Smooth muscle cell of the brain vasculature (primary cell): Measurements from ENCODE around the gene UPK2.
"Not testable (repeated sequence)": the region's sequence is repeated elsewhere in the genome, so short reads cannot be mapped to it uniquely, and the experiment has no call there.

Experiments
- DNase-seq: peaks from one replicate; pipeline ENCODE4 v3.0.0-alpha.2; 2012; ENCODE audit warnings: low read depth, low spot score

UPK2 gene

GRCh38 chr11:118938491-118939403 lies 17.4 kb upstream of the UPK2 start:
- DNase-seq, result no peak

- DNase-seq, result no peak
Observed at GRCh38 chr11:118939404-118939915, 16.6 kb upstream of the UPK2 start.

GRCh38 chr11:118939953-118940598 lies 16.0 kb upstream of the UPK2 start:
- no peak for DNase-seq

- DNase-seq, result no peak
Observed at GRCh38 chr11:118947091-118947490, 9.0 kb upstream of the UPK2 start.

- DNase-seq, result no peak
Observed at GRCh38 chr11:118948000-118948399, 8.1 kb upstream of the UPK2 start.

GRCh38 chr11:118953265-118953664 lies 2.8 kb upstream of the UPK2 start:
- DNase-seq, result no peak

- DNase-seq, result not testable (repeated sequence)
Observed at GRCh38 chr11:118953976-118954375, 2.1 kb upstream of the UPK2 start.

GRCh38 chr11:118956847-118957469 lies 860 bp downstream of the UPK2 start:
- DNase-seq, result no peak

GRCh38 chr11:118957549-118957948 lies 1.5 kb downstream of the UPK2 start:
- no peak for DNase-seq

GRCh38 chr11:118957968-118958367 lies 1.9 kb downstream of the UPK2 start:
- DNase-seq, result no peak

- DNase-seq, result no peak
Observed at GRCh38 chr11:118958577-118958976, 2.5 kb downstream of the UPK2 start.

- DNase-seq, result no peak
Observed at GRCh38 chr11:118961189-118961588, 5.1 kb downstream of the UPK2 start.

- DNase-seq, result no peak
Observed at GRCh38 chr11:118961591-118961990, 5.5 kb downstream of the UPK2 start.

- not testable (repeated sequence) for DNase-seq
Observed at GRCh38 chr11:118969508-118969907, 13.4 kb downstream of the UPK2 start.

GRCh38 chr11:118971646-118972045 lies 15.5 kb downstream of the UPK2 start, which contains the start of gene FOXR1:
TSS of gene FOXR1 (plus strand) at chr11:118971761. CDS start at chr11:118971932, 171 bp downstream.
- DNase-seq, result no peak

- no peak for DNase-seq
Observed at GRCh38 chr11:118973985-118974384, 17.9 kb downstream of the UPK2 start.

GRCh38 chr11:118975771-118976709 lies 19.9 kb downstream of the UPK2 start:
- DNase-seq, result no peak

- no peak for DNase-seq
Observed at GRCh38 chr11:118979434-118979833, 23.3 kb downstream of the UPK2 start.

- no peak for DNase-seq
Observed at GRCh38 chr11:118980191-118980881, 24.2 kb downstream of the UPK2 start.

- not testable (repeated sequence) for DNase-seq
Observed at GRCh38 chr11:118984337-118984736, 28.2 kb downstream of the UPK2 start.
